ENCODE data around the gene ZWINT.

ZWINT gene

DNA sequence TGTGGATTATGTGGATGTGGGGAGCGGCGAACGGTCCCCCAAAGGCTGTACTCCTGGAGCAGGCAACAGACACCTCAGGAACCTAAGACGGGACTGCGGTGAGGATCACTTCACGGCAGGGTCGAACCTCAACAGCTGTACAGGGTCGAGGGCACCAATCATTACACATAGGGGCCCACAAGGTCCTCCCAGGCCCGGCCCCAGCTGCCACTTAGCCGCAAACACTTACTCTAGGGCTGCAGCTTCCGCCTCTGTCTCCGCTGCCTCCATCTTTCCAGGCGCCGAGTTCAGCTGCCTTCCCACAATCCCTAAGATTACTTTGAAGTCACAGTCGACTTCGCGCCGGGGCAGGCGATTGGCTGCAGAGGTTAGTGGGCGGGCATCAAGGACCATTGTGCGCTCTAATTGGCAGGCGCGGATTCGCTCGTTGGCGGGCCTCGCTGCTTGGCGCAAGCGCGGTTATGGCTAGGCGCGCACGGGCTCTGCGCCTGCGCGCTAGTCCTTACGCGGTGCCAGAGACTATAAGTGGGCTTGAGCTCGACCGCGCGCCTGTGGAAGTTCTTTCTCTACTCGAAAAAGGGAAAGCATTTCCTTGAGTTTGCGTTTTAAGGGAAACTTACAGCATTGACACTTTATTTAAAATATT, at the start of gene ZWINT:
TSS of gene ZWINT (minus strand) at position 293 of the 646 bp plus-strand sequence. CDS start at position 270, 23 bp downstream.
- DNase-seq: peak; percentile 85

DNA sequence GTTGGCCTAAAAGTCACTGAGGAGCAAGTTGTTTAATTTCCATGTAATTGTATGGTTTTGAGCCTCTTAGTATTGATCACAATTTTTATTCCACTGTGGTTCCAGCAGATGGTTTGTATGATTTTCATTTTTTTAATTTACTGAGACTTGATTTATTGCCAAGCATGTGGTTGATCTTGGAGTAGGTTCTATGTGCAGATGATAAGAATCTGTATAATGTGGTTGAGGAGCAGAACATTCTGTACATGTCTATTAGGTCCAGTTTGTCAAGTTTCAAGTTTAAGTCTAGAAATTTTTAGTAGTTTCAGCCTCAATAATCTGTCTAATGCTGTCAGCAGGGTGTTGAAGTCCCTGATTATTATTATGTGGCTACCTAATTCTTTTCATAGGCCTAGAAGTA, 22.7 kb upstream of the ZWINT start:
- no peak for DNase-seq

DNA sequence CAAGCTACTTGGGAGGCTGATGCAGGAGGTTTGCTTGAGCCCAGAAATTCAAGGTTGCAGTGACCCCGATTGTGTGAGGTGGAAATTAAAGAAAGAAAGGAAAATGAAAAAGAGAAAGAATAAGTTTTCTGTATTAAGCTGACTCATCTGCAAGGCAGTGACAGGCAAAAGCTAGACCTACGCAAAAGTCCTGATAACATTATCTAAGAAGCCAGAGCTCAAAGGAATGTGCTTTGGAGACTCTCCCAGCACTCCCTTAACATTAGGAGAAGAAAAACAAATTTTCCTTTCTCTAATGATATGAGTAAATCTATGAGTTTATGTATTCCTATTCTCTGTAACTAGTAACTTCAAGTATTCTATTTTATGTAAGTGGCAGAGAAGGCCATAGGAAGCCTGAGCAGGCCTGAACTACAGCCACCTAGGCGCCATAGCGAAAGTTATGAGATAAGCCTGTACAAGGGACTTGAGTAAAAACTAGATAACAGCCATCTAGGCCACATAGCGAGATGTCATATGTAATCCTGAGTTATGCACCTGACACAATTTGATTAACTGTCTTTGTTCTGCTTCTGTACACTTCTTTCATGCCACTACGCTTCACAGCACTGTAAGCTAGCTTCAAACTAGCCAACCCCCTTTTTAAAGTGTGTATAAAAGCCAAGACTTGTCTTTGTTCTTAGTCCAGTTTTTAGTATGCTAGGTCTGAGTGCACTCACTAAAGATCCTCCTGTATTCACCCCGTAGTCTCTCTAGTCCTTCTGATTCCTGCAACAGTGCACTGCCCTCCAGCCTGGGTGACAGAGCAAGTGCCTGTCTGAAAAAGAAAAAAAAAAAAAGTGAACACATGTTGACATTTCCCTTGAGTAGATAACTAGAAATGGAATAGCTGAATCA, 9.4 kb upstream of the ZWINT start:
- DNase-seq: no peak

GRCh38 chr10:56360583-56360966, 484 bp downstream of the ZWINT start:
- no peak for DNase-seq

GRCh38 chr10:56359837-56360236, 1.2 kb downstream of the ZWINT start:
- no peak for DNase-seq

GRCh38 chr10:56357018-56357417, 4.0 kb downstream of the ZWINT start:
- DNase-seq: no peak

DNA sequence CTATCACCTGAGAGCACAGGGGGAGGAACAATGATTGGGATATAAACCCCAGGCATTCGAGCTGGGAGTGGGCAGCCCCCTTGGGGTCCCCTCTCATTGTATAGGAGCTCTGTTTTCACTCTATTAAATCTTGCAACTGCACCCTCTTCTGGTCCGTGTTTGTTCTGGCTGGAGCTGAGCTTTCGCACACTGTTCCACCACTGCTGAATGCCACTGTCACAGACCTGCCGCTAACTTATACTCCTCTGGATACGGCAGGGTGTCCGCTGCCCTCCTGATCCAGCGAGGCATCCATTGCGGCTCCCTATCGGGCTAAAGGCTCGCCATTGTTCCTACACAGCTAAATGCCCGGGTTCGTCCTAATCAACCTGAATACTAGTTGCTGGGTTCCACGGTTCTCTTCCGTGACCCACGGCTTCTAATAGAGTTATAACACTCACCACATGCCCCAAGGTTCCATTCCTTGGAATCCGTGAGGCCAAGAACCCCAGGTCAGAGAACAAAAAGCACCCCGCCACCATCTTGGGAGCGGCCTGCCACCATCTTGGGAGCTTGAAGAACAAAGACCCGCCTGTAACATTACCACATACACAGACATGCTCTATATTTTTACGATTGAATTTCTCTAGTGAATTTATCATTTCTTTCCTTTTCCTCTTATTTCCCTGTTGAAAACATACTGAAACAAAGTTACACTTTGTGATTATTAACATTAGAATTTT, 9.0 kb downstream of the ZWINT start:
- DNase-seq: no peak

DNA sequence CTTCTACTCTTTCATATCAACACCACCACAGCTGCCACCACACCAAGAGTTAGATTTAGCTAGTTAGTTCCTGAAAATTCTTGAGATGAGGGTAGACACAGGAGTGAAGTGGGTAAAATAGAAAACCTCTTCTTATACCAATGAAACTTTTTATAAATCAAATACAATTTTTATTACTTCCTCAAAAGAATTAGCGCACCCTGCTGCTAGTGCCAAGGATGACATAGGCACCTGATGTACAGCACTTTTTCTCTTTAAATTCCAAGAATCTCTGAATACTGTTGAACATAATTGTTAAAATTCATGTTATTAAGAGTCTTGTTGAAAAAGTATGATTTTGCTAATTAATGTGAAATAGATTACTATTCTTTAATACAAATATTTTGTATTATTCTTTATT, 11.4 kb downstream of the ZWINT start:
- no peak for DNase-seq

GRCh38 chr10:56348101-56348500, 13.0 kb downstream of the ZWINT start:
- no peak for DNase-seq

DNA sequence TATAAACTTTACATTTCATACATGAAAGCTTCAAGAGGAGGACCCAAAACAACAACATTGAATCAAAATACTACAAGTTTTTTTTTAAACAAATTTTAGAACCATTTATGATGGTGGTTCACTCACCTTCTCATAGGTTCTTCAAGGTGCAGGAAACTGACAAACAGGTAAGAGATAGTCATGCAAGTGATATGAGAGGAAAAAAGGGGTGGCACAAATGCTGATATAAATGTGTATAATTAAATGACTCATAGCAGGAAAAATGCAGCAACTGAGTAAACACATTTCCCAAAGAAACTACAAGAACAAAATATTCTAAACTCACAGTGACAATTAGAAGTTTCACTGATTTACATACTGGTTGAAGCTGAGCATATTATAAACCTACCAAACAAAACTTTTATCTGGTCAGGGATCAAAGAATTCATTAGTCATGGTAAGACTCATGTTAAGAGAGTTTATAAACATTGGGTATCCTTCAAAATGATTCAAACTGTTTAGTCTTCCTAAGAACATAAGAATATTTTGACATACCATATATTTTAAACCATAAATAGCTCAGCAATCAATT, 14.1 kb downstream of the ZWINT start:
- DNase-seq: no peak

DNA sequence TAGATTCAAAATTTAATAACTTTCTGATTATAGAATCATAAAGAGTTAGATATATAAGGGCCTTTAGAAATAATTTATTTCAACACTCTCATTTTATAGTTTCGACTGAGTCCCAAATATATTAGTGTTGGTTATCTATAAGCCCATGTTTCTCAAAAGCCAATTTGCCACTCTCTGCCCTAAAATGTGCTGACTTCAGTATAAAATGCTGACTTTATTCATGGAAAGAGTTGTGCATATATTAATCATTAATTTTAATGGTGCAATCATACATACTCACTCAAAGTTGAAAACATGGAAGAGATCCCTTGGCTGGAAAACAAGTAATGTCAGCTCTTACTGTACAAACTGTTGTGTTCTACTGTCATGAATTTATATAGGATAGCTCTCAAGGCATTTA, 19.4 kb downstream of the ZWINT start:
- DNase-seq: no peak

DNA sequence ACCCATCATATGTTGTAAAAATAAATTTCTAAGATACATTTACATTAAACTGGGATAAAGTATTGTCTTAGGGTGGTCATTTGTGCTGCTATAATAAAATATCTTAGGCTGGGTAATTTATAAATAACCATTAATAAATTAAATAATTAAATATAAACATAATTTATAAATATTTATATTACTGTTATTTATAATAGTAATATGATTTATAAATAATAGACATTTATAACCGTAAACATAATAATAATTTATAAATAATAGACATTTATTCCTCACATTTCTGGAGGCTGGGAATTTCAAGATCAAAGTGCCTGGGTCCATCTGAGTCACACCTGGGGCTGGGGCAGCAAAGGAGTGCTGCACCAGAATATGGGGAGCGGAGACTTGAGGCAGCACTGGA, 31.1 kb downstream of the ZWINT start:
- no peak for DNase-seq

- no peak for DNase-seq
Measured at GRCh38 chr10:56327118-56327517, 33.9 kb downstream of the ZWINT start.

GRCh38 chr10:56319386-56319785, 41.7 kb downstream of the ZWINT start:
- no peak for DNase-seq

DNA sequence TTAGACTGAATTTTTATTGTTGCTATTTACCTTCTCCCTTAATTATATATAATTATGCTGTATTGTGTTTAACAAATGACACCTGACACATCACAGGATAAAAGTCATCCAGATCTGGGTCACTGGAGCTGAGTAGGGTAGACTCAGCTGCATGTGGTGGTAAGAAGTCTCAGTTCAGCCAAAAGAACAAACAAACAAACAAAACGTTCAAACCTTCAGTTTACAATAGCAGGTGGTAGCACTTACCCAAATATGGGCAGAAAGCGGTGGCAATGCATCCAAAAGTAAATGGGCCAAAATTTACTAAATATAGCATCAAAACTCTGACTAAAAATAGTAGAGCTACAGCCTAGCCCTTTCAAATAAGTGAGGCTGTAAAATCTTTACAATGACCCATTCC, 42.2 kb downstream of the ZWINT start:
- no peak for DNase-seq

DNA sequence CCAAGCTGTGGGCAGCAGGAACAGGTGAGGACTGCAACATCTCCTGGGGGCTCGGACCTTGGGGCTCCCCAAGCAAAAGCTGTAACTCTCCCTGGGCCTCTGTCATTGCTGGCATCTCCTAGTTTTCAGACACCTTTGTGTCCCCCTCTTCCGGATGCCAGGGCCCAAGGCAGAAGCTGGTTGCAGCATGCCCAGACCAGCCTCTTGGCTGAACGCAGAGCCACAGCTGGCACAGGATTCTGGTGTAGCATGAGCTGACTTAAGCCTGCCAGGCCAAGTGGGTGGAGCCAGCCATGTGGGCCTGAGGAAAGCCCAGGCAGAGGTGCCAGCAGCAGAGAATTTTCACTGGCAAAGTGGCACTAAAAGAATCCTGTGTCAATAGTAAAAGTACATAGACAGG, 43.5 kb downstream of the ZWINT start:
- no peak for DNase-seq

DNA sequence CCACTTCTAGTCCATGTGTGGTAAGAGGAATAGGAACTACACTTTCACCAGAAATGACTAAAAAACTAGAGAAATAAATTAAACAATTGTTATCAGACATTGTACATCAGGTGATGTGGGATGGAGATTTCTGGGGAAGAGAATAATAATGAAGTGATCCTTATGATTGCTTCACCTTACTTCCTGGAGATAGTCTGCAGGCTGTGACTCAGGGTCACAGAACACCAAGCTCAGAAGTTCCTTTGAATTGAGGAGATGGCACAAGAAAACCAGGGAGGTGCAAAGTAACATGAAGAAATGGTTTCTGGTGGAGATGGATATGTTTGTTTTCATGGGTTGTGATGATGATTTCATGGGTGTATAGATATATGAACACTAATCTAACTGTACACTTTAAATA, 44.5 kb downstream of the ZWINT start:
- DNase-seq: no peak

All from activated CD4-positive, alpha-beta T cell treated with anti-CD3 and anti-CD28 coated beads for 1 hour (primary cell).